CD14-positive monocyte (primary cell): ENCODE data around the gene ABCE1. TPM values are rescaled to one million over a fixed set of nuclear protein-coding genes. Genes with fewer than 3 reads are reported as not detected.
A peak's percentile ranks its signal among the peaks of the same experiment; 100 is the strongest.
"Not testable (repeated sequence)": the region's sequence is repeated elsewhere in the genome, so short reads cannot be mapped to it uniquely, and the experiment has no call there.

ENCODE experiments used
- DNase-seq, 3 donors: peaks; one replicate each; pipeline ENCODE4 v3.0.0-alpha.2; 2011 to 2022
- H2AFZ ChIP-seq: 2 replicates; pipeline ENCODE4 v1.6.0; 2012; ENCODE audit warnings: mild to moderate bottlenecking, low read depth, low read length, inconsistent platforms; ENCODE audit not compliant: insufficient read depth, poor library complexity, severe bottlenecking
- H3K27ac ChIP-seq, 2 donors: 1 replicate in 1 of 2; 2 replicates in 1 of 2; pipeline ENCODE4 v1.5.1; 2012 to 2013; ENCODE audit warnings: low read length in 2 of 2, control low read depth in 1 of 2, inconsistent platforms in 1 of 2, low read depth in 1 of 2, mild to moderate bottlenecking in 1 of 2
- H3K27me3 ChIP-seq, 2 donors: one replicate each; pipeline versions ENCODE4 v1.6.0 to v1.6.1; 2011 to 2013; ENCODE audit warnings: low read length in 2 of 2; ENCODE audit not compliant: control insufficient read depth in 2 of 2, insufficient read depth in 2 of 2
- H3K36me3 ChIP-seq, 2 donors: replicated peaks in 1 of 2; 1 replicate in 1 of 2; 2 replicates in 1 of 2; pipeline versions ENCODE4 v1.5.1 to v1.6.1; 2012 to 2013; ENCODE audit warnings: low read length in 2 of 2, control low read depth in 1 of 2, inconsistent platforms in 1 of 2, mild to moderate bottlenecking in 1 of 2; ENCODE audit not compliant: insufficient read depth in 2 of 2, control insufficient read depth in 1 of 2
- H3K4me1 ChIP-seq, 2 donors: 1 replicate in 1 of 2; 2 replicates in 1 of 2; pipeline versions ENCODE4 v1.5.1 to v1.6.1; 2012 to 2013; ENCODE audit warnings: low read length in 2 of 2, control low read depth in 1 of 2, inconsistent platforms in 1 of 2, mild to moderate bottlenecking in 1 of 2, moderate library complexity in 1 of 2; ENCODE audit not compliant: insufficient read depth in 2 of 2, control insufficient read depth in 1 of 2
- H3K4me2 ChIP-seq: replicated peaks from 2 replicates; pipeline ENCODE3; 2012; ENCODE audit warnings: low read length, moderate library complexity, mild to moderate bottlenecking; ENCODE audit not compliant: poor library complexity, severe bottlenecking; ENCODE audit errors: extremely low read depth
- H3K4me3 ChIP-seq, 3 experiments: fragments of 200-600 bp in 1 of 3; sonication (generic) in 1 of 3; replicated peaks in 1 of 3; 1 replicate in 2 of 3; 2 replicates in 1 of 3; pipeline ENCODE4 v1.5.1; 2011 to 2013; ENCODE audit warnings: low read length in 3 of 3, mild to moderate bottlenecking in 3 of 3, control low read depth in 2 of 3, low read depth in 2 of 3, inconsistent platforms in 1 of 3, moderate library complexity in 1 of 3
- H3K79me2 ChIP-seq: 2 replicates; pipeline ENCODE4 v1.6.0; 2012; ENCODE audit warnings: mild to moderate bottlenecking, control low read depth, inconsistent platforms, low read length, moderate library complexity; ENCODE audit not compliant: insufficient read depth
- H3K9ac ChIP-seq: 2 replicates; pipeline ENCODE4 v1.6.0; 2017; ENCODE audit warnings: low read length, mild to moderate bottlenecking; ENCODE audit not compliant: insufficient read depth, poor library complexity, severe bottlenecking
- H3K9me3 ChIP-seq, 2 donors: replicated peaks in 1 of 2; 1 replicate in 1 of 2; 2 replicates in 1 of 2; pipeline versions ENCODE4 v1.5.1 to v1.6.1; 2012 to 2013; ENCODE audit warnings: low read length in 2 of 2, control low read depth in 1 of 2; ENCODE audit not compliant: control insufficient read depth in 1 of 2, insufficient read depth in 1 of 2
- H4K20me1 ChIP-seq: 2 replicates; pipeline ENCODE4 v1.6.0; 2012; ENCODE audit warnings: mild to moderate bottlenecking, low read length, control low read depth, moderate library complexity; ENCODE audit not compliant: insufficient read depth
- H3K27ac Mint-ChIP-seq, 7 donors: one replicate each; pipeline ENCODE4 v1.8.0; 2020; ENCODE audit warnings: mild to moderate bottlenecking in 7 of 7, mixed read lengths in 7 of 7, moderate library complexity in 6 of 7, inconsistent platforms in 2 of 7
- H3K27me3 Mint-ChIP-seq, 3 donors: one replicate each; pipeline ENCODE4 v1.8.0; 2021 to 2022; ENCODE audit warnings: low read depth in 3 of 3, mild to moderate bottlenecking in 3 of 3, mixed read lengths in 3 of 3, moderate library complexity in 3 of 3, inconsistent platforms in 1 of 3
- H3K36me3 Mint-ChIP-seq, 2 donors: one replicate each; pipeline ENCODE4 v1.8.0; 2020; ENCODE audit warnings: mixed read lengths in 2 of 2, inconsistent platforms in 1 of 2, mild to moderate bottlenecking in 1 of 2
- H3K4me1 Mint-ChIP-seq: one replicate; pipeline ENCODE4 v1.8.0; 2020; ENCODE audit warnings: mild to moderate bottlenecking, mixed read lengths
- H3K4me3 Mint-ChIP-seq, 2 donors: one replicate each; pipeline ENCODE4 v1.8.0; 2020; ENCODE audit warnings: mild to moderate bottlenecking in 2 of 2, mixed read lengths in 2 of 2, moderate library complexity in 1 of 2
- H3K9me3 Mint-ChIP-seq, 7 donors: one replicate each; pipeline ENCODE4 v1.8.0; 2020 to 2022; ENCODE audit warnings: mixed read lengths in 7 of 7, mild to moderate bottlenecking in 6 of 7, moderate library complexity in 6 of 7, inconsistent platforms in 2 of 7
- WGBS: methylation state at CpG from one replicate; pipeline ENCODE4 v1.1.5; 2013; ENCODE audit warnings: missing lambda C conversion rate; ENCODE audit not compliant: insufficient coverage; 5-methylcytosine and 5-hydroxymethylcytosine counted together
- intact Hi-C, 2 donors: fragments of 100-400 bp; cut with micrococcal nuclease; formaldehyde crosslinking; loops; one replicate each; pipeline versions ENCODE4 v1.15.0 to v1.15.1; 2023
- polyA plus RNA-seq, 3 donors: library from polyadenylated mRNA; depleted of rRNA in 1 of 3; unstranded in 2 of 3; stranded (reverse) in 1 of 3; fragments of 300-500 nt in 2 of 3; fragments of >200 nt in 1 of 3; fragmentation: Illumina TruSeq in 2 of 3; gene quantifications; 1 replicate in 2 of 3; 2 replicates in 1 of 3; pipeline ENCODE4 v1.2.3, GENCODE V29; 2012 to 2021
- TF ChIP-seq, protein P1 (sequence below): fragments of 200-600 bp; IDR thresholded peaks from one replicate; pipeline ENCODE4 v1.8.0; 2022; ENCODE audit warnings: antibody characterized with exemption, mild to moderate bottlenecking

Gene ABCE1
- polyA plus RNA-seq, 3 donors = 22.1 to 25.0 (median 23.7) TPM

DNA sequence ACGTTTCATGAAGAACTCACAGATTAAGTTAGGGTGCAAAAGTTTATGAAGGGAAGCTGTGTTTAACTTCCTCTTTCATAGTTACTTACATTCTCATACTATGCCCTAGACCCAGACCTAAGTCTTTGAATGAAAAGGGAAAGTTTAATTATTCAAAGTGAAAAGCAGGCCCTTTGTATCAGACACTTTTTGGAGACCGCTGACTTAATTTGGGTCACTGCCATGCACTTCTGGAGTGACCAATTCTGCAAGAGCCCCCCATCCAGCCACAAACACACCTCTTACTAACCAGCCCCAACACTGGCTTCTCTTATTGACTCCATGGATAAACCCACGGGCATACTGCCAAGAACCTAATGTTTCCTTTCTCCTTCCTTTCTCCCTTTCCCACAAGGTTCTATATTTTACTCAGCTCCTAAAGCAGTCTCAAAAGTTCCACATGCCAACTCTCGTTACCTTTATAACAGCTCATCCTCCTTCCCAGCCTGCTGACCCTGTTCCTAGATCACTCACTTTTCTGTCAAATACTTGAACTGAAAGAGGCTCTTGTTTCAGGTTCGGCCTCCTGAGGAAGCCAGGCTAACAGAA lies 34.5 kb downstream of the ABCE1 start:
- H3K4me1 Mint-ChIP-seq = peaks cover 10% of the 10 kb centered on the region
- peaks cover 5% of the 10 kb centered on the region for H4K20me1 ChIP-seq
- peaks cover 6 to 11% of the 10 kb centered on the region in 2 donors for H3K4me1 ChIP-seq
- DNase-seq = peak in 2 of 3 donors; percentile 2 to 7
- no peaks in the 10 kb centered on the region for H3K9me3 Mint-ChIP-seq
- no peaks in the 10 kb centered on the region for H3K9me3 ChIP-seq
- H3K27ac ChIP-seq = peak overlapping the region in 1 of 2 donors; percentile 55
- no peak overlapping the region for H3K9ac ChIP-seq
- H3K27me3 ChIP-seq = no peaks in the 10 kb centered on the region
- H3K27ac Mint-ChIP-seq = peak overlapping the region; percentile 13 to 90 (median 70)
- H3K79me2 ChIP-seq = no peaks in the 10 kb centered on the region
- H3K27me3 Mint-ChIP-seq = no peaks in the 10 kb centered on the region
- 28% methylated on average over 3 of the region's 5 CpGs for WGBS
- TF ChIP-seq, protein P1, sequence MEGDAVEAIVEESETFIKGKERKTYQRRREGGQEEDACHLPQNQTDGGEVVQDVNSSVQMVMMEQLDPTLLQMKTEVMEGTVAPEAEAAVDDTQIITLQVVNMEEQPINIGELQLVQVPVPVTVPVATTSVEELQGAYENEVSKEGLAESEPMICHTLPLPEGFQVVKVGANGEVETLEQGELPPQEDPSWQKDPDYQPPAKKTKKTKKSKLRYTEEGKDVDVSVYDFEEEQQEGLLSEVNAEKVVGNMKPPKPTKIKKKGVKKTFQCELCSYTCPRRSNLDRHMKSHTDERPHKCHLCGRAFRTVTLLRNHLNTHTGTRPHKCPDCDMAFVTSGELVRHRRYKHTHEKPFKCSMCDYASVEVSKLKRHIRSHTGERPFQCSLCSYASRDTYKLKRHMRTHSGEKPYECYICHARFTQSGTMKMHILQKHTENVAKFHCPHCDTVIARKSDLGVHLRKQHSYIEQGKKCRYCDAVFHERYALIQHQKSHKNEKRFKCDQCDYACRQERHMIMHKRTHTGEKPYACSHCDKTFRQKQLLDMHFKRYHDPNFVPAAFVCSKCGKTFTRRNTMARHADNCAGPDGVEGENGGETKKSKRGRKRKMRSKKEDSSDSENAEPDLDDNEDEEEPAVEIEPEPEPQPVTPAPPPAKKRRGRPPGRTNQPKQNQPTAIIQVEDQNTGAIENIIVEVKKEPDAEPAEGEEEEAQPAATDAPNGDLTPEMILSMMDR = no peak
- H2AFZ ChIP-seq = no peak overlapping the region
- no peak overlapping the region for H3K4me3 ChIP-seq
- no peak overlapping the region for H3K4me2 ChIP-seq
- H3K36me3 Mint-ChIP-seq = peaks cover 28 to 41% of the 10 kb centered on the region in 2 donors
- peaks cover 20 to 58% of the 10 kb centered on the region in 2 donors for H3K36me3 ChIP-seq
- intact Hi-C loops = no loop called here
- no peak overlapping the region for H3K4me3 Mint-ChIP-seq

DNA sequence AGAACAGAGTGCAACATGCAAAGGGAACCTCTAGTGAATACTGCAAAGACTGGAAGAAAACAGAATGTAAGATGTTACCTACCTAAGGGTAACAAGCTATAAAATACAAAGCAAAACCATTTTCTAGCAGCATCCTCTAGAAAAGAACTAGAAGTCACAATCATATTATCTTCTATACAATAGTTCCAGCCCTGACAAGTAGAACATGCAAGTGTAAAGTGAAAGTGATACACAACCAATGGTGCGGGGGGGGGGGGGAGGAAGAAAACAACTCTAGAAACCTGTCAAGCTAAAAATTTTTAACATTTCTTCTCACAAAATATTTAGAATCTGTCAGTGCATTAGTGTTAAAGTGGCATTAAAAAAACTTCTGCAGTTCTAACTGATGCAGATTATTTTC lies 38.1 kb downstream of the ABCE1 start:
- DNase-seq, H3K4me2 ChIP-seq, H3K79me2 ChIP-seq, H3K9me3 ChIP-seq, H3K9ac ChIP-seq, H3K27ac Mint-ChIP-seq, H3K4me3 ChIP-seq, H3K9me3 Mint-ChIP-seq, H3K27ac ChIP-seq, intact Hi-C loops, H4K20me1 ChIP-seq, H3K4me3 Mint-ChIP-seq, H3K27me3 Mint-ChIP-seq, H3K27me3 ChIP-seq, H2AFZ ChIP-seq: not testable (repeated sequence)
- peaks cover 10% of the 10 kb centered on the region for H3K4me1 Mint-ChIP-seq
- Histone ChIP-seq H3K4me1 (peaks cover 6 to 11% of the 10 kb centered on the region in 2 donors), H3K36me3 (peaks cover 36 to 67% of the 10 kb centered on the region in 2 donors)
- no CpG with 5 or more reads among the region's 1 CpG for WGBS
- H3K36me3 Mint-ChIP-seq = peaks cover 44 to 49% of the 10 kb centered on the region in 2 donors
